GM12873 (cell line): ENCODE data around the gene MGAT4D.

Experiments
- TF ChIP-seq, protein P1 (sequence below): IDR thresholded peaks from 2 replicates; pipeline ENCODE4 v1.5.1; 2012; ENCODE audit warnings: low read depth, mild to moderate bottlenecking, moderate library complexity, low read length, control low read depth; ENCODE audit not compliant: insufficient read depth; ENCODE audit errors: missing control alignments

Gene MGAT4D

DNA sequence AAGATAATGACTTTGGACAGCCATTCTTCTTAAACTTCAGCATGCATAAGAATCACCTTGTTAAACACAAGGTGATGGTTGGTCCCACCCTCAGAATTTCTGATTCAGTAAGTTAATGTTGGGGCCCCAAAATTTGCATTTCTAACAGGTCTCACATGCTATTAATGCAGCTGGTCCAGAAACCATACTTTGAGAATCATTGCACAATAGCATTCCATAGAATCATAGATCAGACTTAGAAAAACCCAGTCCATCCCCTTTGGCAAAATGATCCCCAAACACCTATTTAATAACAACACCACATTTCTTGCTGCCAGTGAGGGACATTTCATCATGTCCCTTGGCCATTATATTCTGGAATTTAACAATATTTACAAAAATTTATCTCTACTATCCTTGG is 6.2 kb upstream of the MGAT4D start:
- TF ChIP-seq, protein P1, sequence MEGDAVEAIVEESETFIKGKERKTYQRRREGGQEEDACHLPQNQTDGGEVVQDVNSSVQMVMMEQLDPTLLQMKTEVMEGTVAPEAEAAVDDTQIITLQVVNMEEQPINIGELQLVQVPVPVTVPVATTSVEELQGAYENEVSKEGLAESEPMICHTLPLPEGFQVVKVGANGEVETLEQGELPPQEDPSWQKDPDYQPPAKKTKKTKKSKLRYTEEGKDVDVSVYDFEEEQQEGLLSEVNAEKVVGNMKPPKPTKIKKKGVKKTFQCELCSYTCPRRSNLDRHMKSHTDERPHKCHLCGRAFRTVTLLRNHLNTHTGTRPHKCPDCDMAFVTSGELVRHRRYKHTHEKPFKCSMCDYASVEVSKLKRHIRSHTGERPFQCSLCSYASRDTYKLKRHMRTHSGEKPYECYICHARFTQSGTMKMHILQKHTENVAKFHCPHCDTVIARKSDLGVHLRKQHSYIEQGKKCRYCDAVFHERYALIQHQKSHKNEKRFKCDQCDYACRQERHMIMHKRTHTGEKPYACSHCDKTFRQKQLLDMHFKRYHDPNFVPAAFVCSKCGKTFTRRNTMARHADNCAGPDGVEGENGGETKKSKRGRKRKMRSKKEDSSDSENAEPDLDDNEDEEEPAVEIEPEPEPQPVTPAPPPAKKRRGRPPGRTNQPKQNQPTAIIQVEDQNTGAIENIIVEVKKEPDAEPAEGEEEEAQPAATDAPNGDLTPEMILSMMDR = no peak

DNA sequence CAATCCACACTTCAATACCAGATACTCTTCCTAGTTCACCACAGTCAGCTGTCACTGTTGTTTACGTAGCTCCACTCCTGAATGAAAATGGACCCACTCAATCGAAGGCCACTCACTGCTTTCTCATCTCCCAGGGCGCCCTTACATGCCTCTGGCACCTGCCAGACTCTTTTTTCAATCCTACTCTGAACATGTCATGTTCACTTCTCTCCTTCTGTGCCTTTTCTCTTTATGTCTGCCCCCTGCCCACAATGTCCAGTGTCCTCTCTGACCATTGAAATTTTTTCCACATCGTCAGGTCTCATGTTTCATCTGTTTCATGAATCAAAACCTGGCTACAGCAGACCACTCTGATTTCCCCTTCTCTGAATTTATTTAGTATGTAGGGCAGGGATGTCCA is 1.3 kb upstream of the MGAT4D start:
- TF ChIP-seq, protein P1 = no peak

DNA sequence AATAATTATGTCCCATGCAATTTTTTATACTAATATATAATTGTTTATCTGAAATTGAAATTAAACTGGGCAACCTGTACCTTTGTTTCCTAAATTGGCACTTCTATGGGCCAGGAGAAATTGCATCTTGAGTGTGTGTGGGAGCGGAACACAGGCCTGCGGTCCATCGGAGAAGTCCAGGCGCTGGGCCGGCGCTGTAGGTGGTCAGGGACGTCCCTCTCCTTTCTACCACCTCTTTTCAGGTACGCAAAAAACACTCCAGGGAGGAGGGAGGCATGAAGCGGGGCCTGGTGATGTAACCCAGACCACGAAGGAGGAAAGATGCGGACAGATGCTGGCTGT is 717 bp downstream of the MGAT4D start:
- TF ChIP-seq, protein P1 = no peak

DNA sequence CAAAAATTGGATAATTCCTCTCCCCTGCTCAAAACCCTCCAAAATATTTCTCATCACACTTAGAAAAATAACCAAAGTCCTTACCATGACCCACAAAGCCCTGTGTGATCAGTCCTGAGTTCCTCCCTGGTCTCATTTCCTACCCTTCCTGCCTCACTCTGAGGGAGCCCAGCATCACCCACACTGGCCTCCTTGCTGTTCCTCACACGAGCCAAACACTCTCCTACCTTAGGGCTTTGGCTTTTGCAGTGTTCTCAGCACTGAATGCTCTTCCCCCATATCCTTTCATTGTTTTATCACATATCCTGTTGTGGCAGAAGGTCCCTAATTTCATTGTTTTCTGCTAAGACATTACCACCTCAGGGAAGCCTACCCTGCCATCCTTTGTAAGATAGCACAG is 12.2 kb downstream of the MGAT4D start:
- TF ChIP-seq, protein P1 = no peak

DNA sequence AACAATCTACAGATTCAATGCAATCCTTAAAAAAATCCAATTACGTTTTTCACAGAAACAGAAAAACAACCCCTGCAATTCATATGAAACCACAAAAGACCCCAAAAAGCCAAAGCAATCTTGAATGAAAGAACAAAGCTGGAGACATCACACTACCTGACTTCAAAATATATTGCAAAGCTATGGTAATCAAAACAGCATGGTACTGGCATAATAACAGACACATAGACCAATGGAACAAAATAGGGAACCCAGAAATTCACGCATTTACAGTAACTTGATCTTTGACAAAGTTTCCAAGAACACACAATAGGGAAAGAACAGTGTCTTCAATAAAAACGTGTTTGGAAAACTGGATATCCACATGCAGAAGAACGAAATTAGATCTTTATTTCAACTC is 14.6 kb downstream of the MGAT4D start:
- TF ChIP-seq, protein P1 = no peak

DNA sequence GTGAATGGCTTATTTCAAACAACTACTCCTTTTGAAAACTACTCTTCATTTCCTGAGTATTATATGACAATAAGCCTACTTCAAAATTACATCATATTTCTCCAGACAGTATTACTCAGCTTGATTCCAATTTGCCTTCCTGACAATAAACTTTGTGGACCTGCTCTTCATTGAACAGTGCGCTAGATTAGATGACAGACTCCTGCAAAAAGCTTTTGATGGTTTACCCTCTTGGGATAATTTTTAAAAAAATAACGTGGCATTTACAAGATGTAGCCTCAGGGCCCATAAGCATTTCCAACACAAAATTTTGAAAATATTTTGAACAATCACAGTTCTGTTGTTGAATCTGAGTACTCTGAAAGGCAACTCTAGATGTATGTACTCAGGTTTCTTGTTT is 25.9 kb downstream of the MGAT4D start:
- TF ChIP-seq, protein P1 = no peak

DNA sequence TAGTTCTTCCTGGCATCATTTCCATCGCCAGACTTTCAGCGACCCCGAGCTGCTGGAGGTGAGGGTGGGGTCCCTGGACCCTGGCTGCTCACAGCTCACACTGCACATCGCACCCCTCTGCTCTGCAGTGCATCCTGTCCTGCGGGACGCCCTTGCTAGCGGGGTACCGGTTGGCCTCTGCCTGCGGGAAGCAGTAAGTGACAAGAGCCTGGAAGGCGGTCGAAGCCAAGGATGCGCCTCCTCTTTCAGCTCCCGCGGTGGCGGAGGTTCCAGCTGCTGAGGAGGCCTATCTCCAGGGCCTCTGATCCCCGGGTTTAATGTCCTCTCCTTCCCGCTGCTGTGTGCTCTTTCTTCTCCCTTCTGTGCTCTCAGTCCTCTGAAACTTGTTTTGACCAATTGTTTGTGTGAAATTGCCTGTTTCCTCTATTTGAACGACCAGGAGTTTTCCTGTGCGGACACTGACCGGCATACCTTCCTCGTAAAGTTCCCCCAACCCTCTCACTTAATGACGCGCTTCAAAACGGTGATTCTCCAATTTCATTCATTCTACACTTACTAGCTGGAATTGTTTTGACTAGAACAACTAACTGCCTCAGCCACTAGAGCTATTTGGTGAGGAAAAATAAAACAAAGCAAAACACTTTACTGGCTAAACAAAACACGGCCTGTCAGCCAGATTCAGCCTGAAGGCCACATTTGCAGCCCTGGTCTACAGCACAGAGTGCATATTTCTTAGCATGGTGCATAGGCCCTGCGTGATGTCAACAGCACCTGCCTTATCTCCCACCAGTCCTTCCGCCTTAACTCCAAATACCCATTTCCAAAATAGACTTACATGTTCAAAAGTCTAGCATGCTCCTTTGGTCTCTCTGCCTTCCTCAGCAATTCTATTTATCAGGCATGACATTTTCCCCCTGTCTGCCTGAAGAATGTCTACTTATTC is 28.0 kb downstream of the MGAT4D start:
- TF ChIP-seq, protein P1 = no peak
